ENCODE data around the gene FRG2. TPM values are rescaled to one million over a fixed set of nuclear protein-coding genes. Genes with fewer than 3 reads are reported as not detected.
"Not testable (repeated sequence)": the region's sequence is repeated elsewhere in the genome, so short reads cannot be mapped to it uniquely, and the experiment has no call there.

Gene FRG2
- polyA plus RNA-seq, 1 of the 3 experiments (the other 2 are of a cell fraction) = not detected

GRCh38 chr4:189981970-189982369 is 45.1 kb downstream of the FRG2 start:
- H3K36me3 ChIP-seq (replicated peaks in 1 of 2; ENCODE audit: control insufficient read depth in 1 of 2, insufficient read depth in 2 of 2, low read length in 1 of 2) = no peaks in the 10 kb centered on the region
- no peaks in the 10 kb centered on the region for H3K9me2 ChIP-seq
- TF ChIP-seq RXRA (IDR thresholded peaks at IDR 0.05; ENCODE audit: borderline replicate concordance, low read depth) = no peak
- TF ChIP-seq NFIC (IDR thresholded peaks at IDR 0.05; ENCODE audit: borderline replicate concordance) = no peak
- no peak for TF ChIP-seq MEF2A (IDR thresholded peaks at IDR 0.05; ENCODE audit: borderline replicate concordance, low read depth)
- no peak for TF ChIP-seq JUND (IDR thresholded peaks at IDR 0.05)
- no peak for TF ChIP-seq ZBTB33 (IDR thresholded peaks at IDR 0.05; ENCODE audit: borderline replicate concordance, low read depth)
- TF ChIP-seq REST (IDR thresholded peaks at IDR 0.05; ENCODE audit: low read depth, low read length) = no peak
- no peak for TF ChIP-seq RAD21 (IDR thresholded peaks at IDR 0.05; ENCODE audit: low read length)
- TF ChIP-seq, protein P1, sequence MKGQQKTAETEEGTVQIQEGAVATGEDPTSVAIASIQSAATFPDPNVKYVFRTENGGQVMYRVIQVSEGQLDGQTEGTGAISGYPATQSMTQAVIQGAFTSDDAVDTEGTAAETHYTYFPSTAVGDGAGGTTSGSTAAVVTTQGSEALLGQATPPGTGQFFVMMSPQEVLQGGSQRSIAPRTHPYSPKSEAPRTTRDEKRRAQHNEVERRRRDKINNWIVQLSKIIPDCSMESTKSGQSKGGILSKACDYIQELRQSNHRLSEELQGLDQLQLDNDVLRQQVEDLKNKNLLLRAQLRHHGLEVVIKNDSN (IDR thresholded peaks at IDR 0.05; ENCODE audit: borderline replicate concordance, low read depth) = no peak
- TF ChIP-seq, protein P2, sequence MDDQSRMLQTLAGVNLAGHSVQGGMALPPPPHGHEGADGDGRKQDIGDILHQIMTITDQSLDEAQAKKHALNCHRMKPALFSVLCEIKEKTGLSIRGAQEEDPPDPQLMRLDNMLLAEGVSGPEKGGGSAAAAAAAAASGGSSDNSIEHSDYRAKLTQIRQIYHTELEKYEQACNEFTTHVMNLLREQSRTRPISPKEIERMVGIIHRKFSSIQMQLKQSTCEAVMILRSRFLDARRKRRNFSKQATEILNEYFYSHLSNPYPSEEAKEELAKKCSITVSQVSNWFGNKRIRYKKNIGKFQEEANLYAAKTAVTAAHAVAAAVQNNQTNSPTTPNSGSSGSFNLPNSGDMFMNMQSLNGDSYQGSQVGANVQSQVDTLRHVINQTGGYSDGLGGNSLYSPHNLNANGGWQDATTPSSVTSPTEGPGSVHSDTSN (IDR thresholded peaks at IDR 0.05) = no peak
- no peak for TF ChIP-seq GABPA (IDR thresholded peaks at IDR 0.05; ENCODE audit: low read depth)
- no peak for TF ChIP-seq TAF1 (IDR thresholded peaks at IDR 0.05; ENCODE audit: borderline replicate concordance, low read depth, low read length)
- no peak for TF ChIP-seq FOSL2 (IDR thresholded peaks at IDR 0.05; ENCODE audit: borderline replicate concordance, low read depth)
- TF ChIP-seq IRF3 (IDR thresholded peaks at IDR 0.05; ENCODE audit: low read depth, low read length) = no peak
- TF ChIP-seq FOXJ3 (CRISPR knock-in tag; IDR thresholded peaks at IDR 0.05) = no peak
- no peak for TF ChIP-seq GATA2 (CRISPR knock-in tag; IDR thresholded peaks at IDR 0.05)
- no peak for TF ChIP-seq RCOR1 (IDR thresholded peaks at IDR 0.05; ENCODE audit: low read length)
- TF ChIP-seq POLR2AphosphoS5 (IDR thresholded peaks at IDR 0.05; ENCODE audit: low read depth, low read length) = no peak
- POLR2A ChIA-PET = no interaction called here
- H3K9ac ChIP-seq = no peak overlapping the region
- H3K9me3 ChIP-seq = no peaks in the 10 kb centered on the region; the same call in 1 of the 2 replicates
- H3K27me3 ChIP-seq (ENCODE audit: insufficient read depth) = no peaks in the 10 kb centered on the region
- CTCF ChIA-PET = no interaction called here
- no peaks in the 10 kb centered on the region for H3F3A ChIP-seq (replicated peaks; ENCODE audit: insufficient read depth)
- no peak overlapping the region for H2AFZ ChIP-seq (ENCODE audit: low read depth)
- DNase-seq = no peak
- H3K4me1 ChIP-seq (ENCODE audit: control insufficient read depth in 1 of 2, insufficient read depth in 2 of 2, low read depth in 1 of 2, low read length in 1 of 2) = no peaks in the 10 kb centered on the region; a peak in 1 of 4 replicates
- no peak overlapping the region for H3K4me2 ChIP-seq
- H3K79me2 ChIP-seq (ENCODE audit: insufficient read depth) = no peaks in the 10 kb centered on the region
- no peak overlapping the region for H3K27ac ChIP-seq (ENCODE audit: low read depth in 2 of 2, low read length in 1 of 2)
- H4K20me1 ChIP-seq (ENCODE audit: insufficient read depth) = no peaks in the 10 kb centered on the region
- 60% methylated on average over 3 of the region's 8 CpGs for WGBS (ENCODE audit: low lambda C conversion rate)
- H3K4me3 ChIP-seq (ENCODE audit: low read depth in 2 of 2, low read length in 1 of 2) = no peak overlapping the region

DNA sequence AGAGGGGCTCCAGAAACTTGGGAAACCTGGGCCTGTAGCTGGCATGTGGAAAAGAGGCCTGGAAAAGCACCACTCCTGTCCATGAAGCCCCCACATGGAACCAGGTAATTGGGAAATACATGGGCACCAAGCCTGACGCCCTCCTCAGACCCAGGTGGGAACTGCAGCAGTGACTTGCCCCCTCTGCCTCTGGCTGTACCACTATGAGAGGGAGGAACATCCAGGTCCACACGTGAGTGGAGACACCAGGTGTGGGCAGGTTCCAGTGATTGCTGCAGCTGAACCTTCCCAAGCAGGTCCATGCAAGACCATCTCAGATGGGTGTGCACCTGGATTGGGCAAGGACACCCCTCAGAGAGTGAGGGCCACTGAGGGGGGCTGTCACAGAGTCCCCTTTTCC is 46.8 kb downstream of the FRG2 start:
- CTCF ChIA-PET; H3K9me2 ChIP-seq; POLR2A ChIA-PET; H3K79me2 ChIP-seq (ENCODE audit: insufficient read depth); DNase-seq; H3K27ac ChIP-seq (ENCODE audit: low read depth in 2 of 2, low read length in 1 of 2); H3K4me1 ChIP-seq (ENCODE audit: control insufficient read depth in 1 of 2, insufficient read depth in 2 of 2, low read depth in 1 of 2, low read length in 1 of 2); H3K27me3 ChIP-seq (ENCODE audit: insufficient read depth); H3K9ac ChIP-seq; H3K4me2 ChIP-seq; H3K36me3 ChIP-seq (replicated peaks in 1 of 2; ENCODE audit: control insufficient read depth in 1 of 2, insufficient read depth in 2 of 2, low read length in 1 of 2); H3K4me3 ChIP-seq (ENCODE audit: low read depth in 2 of 2, low read length in 1 of 2); H3F3A ChIP-seq (replicated peaks; ENCODE audit: insufficient read depth); H2AFZ ChIP-seq (ENCODE audit: low read depth); H4K20me1 ChIP-seq (ENCODE audit: insufficient read depth); H3K9me3 ChIP-seq: not testable (repeated sequence)
- WGBS (ENCODE audit: low lambda C conversion rate) = 47% methylated on average over 2 of the region's 2 CpGs
